ENCODE results near the gene TNFSF13.

- TF ChIP-seq CTCF (IDR thresholded peaks at IDR 0.05) (no peak), POLR2A (IDR thresholded peaks at IDR 0.05) (no peak), EP300 (IDR thresholded peaks at IDR 0.05) (no peak), POLR2AphosphoS5 (IDR thresholded peaks at IDR 0.05) (no peak)
These were observed 13.7 kb downstream of the TNFSF13 start for GRCh38 chr17:7572338-7572587.
